DMS153 treated with DMSO at 0.1 percent for 48 hours (cell line): ENCODE measurements around the gene ESPL1.

Experiments used
- DNase-seq: peaks from one replicate; lab custom pipeline; 2025; ENCODE audit not compliant: unreplicated experiment; lab: John Stamatoyannopoulos, UW

Gene ESPL1

GRCh38 chr12:53267999-53268629, at the start of gene ESPL1:
ESPL1 (plus strand) TSS chr12:53268299; CDS start chr12:53268767, 468 bp downstream.
- DNase-seq, result peak; percentile 60

- DNase-seq, result no peak
Observed at GRCh38 chr12:53218551-53219291, 49.4 kb upstream of the ESPL1 start.

GRCh38 chr12:53219292-53219955, 48.7 kb upstream of the ESPL1 start:
- DNase-seq, result no peak

- DNase-seq, result no peak
Observed at GRCh38 chr12:53219956-53220693, 48.0 kb upstream of the ESPL1 start.

- no peak for DNase-seq
Observed at GRCh38 chr12:53220694-53221202, 47.4 kb upstream of the ESPL1 start.

DNA sequence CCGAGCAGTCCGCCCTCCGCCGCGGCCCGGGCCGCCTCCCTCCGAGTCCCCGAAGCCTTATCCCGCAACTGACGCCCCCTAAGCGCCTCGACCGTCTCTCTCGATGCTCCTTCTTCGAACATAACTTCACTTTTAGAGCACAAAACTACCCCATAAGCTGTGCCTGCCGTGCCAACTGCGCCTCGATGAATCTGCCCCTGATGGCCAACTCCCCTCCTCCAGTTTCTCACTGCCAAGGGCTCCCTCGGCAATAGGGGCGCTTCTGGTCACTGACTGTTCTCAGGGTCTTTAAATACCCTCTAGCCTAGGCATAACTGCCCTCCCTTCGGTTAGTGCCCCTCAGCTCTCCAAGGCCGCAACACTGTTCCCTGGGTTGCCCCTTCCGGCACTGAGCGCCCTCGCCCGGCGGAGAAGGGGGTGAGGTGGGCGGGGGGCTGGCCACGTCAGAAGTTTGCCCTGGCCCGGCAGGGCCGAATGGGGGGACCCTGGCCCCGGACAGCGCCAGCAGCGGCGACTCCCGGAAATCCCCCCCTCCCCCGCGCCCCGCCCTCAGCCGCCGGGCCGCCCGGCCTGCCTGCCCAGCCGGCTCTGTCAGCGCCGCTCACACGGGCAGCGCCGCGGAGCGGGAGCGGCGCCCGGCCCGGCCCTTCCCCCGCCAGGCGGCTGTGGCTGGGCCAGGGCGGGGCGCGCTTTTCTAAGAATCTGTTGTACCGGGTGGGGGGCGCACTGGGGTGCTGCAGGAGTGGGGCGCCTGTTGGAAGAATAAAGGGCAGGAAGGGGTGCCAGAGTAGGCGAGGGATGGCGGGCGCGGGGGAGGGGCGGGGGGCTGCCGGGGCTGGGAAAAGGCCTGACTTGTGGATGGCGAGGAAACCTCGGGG, 46.7 kb upstream of the ESPL1 start:
- DNase-seq, result no peak

DNA sequence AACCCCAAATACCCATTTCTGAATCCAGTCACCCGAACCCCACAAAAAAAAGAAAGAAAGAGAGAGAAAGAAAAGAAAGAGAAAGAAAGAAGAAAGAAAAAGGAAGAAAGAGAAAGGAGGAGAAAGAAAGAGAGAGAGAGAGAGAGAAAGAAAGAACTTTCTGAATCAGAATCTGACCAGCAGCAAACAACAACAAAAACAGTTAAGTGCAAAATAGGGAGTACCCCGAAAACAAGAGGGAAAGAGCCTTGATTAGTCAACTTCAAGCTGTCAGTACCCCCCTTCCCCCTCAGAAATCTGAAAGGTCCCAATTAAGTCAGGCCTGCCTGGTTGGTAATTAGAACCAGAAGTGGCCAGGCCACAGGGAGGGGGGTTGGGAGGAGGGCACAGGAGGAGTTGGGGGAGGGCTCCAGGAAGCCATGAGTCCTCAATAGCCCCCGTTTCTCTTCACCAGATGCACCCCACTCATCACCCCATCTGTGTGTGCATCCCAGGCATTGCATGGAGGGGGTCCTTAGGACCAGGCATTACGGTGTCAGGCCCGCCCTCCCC, 45.9 kb upstream of the ESPL1 start:
- no peak for DNase-seq

DNA sequence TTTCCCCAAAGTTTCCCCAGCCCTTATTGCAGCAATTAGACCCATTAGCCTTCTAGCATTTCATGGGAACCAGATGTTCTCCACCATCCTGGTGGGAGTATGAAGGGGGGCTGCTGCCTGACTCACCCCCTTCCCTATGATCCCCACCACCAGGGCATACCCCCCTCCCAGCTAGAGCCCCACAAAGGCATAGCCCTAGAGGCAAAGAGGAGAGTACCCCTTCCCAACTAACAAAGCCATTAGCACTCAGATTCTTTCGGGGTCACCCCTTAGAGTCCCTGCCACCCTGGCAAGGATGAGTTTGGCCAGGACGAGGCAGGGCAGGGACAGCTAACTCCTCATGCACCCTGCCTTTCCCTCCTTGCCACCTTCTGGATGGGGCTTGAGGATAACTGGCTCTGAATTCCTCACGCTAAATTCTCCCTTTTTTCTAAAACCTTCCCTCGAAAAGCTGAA, 45.3 kb upstream of the ESPL1 start:
- DNase-seq, result no peak

DNA sequence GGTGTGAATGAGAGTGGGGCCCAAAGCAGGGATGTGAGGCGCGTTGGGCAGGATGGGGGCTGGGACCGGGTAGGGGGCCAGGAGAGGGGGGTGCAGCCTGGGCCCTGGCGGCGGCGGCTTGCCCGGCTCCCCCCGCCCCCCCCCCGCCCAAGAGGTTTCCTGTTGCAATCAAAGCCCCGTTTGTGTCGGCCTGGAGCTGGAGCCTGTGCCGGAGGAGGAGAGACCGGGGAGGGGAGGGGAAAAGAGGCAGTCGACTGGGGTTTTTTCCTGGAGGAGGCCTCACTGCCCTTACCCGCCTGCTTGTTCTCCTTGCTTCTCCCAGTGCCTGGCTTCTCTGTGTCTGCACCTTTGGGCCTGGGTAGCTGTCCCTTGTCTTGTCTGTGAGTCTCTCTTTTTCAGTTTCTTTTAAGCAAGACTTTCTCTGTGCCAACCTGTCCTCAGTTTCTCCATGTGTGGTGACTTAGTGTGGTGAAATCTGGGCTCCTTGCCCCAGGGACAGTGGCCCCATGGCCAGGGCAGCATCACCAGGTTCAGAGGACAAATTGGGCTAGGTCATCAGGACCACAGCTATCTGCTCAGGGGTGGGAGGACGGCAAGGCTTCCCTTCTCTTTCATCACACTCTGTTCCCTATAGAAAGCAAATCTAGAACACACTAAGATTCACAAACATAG, 44.6 kb upstream of the ESPL1 start:
- no peak for DNase-seq

DNA sequence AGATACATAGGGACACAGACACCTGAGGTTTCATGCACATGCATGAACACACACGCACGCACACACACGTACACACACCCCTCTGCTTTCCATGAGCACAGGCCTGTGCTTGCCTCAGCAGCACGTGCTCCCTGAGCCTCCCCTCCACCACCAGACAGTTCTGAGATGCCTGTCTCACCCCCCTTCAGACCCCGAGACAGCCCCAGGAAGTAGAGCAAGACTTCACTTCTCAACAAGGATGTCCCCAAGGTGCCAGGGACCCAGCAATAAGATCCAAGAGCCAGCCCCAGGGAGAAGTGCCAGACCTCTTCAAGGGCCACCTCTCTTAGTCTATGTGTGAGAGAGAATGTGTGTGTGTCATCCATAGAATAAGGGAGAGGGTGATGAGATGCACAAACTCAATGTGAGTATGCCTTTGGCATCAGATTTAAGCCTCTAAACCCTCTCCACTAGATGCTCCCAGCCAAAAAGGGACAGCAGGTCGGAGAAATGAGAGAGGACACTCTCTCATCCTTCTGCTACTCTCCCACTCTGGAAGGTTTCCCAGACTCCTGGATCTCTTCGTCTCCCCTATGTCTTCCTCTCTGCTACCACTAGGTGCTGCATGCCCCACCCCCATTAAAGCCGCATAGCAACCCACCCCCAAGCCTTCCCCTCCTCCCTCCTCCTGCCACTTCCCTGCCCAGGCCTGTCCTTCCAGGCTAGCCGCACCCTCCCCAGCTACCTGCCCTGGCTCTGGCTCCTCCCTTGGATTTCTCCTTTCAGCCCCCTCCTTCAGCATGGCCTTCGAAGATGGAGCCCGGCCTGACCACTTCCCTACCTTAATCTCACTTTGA, 43.8 kb upstream of the ESPL1 start:
- no peak for DNase-seq

- no peak for DNase-seq
Observed at GRCh38 chr12:53224897-53225634, 43.0 kb upstream of the ESPL1 start.

DNA sequence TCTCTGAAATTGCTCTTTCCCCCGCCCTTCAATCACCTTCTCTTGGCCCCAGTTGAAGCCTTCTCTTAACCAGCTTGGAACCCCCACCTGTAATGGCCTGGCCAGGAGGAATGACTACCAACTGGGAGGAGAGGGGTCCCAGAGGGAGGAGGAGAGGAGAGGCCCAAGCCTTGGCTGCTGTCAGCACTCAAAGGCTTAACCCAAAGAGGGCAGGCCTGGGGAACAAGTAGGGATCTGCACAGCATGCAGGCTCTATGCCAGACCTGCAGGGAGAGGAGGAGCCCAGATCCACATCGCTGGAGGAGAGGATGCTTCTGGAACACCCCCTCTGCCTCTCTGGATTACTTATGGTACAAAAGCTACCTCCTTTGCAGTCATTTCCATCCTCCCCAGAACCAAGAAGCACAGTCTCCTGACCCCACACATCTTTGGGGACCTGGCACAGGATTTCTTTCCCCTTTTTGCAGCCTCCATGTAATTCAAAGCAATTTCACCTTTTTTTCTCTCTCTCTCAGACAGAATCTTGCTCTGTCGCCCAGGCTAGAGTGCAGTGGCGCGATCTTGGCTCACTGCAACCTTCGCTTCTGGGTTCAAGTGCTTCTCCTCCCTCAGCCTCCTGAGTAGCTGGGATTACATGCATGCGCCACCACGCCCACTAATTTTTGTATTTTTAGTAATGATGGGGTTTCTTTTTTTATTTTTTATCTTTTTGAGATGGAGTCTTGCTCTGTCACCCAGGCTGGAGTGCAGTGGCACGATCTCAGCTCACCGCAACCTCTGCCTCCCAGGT, 42.3 kb upstream of the ESPL1 start:
- DNase-seq, result no peak

DNA sequence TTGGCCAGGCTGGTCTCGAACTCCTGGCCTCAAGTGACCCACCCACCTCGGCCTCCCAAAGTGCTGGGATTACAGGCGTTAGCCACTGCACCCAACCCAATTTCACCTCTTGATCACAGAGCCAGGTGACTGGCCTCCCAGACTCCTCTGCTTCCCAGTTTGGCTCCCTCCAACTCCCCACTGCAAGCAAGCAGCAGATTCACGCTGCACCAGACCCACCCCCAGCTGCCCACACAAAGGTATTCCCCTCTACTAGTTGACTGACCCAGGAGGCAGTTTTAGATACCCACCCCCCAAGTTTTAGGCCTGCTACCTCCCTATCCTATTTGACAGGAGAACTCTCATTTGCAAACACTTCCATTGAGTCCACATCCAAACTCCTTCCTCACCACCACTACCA, 41.3 kb upstream of the ESPL1 start:
- no peak for DNase-seq

- no peak for DNase-seq
Observed at GRCh38 chr12:53227341-53227740, 40.8 kb upstream of the ESPL1 start.

GRCh38 chr12:53227836-53228235, 40.3 kb upstream of the ESPL1 start:
- DNase-seq, result no peak

DNA sequence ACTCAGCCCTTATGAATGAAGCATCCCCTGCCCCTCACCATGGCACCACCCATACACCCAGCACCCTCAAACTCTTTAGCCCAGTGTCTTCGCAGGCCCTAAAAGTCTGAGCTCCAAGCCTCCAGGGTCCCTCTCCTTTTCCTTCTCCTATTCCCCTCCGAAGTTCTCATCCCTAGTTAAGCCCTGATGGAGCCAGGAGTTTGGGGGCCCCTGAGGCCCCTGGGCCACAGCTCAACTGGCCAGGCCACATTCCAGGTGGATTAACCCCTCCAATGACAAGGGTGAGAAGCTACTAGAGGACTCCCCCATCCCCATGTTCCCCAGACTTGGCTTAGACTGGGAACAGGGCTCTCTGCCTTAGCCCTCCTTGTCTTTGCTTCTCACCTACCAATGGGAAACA, 38.6 kb upstream of the ESPL1 start:
- no peak for DNase-seq
